WTC11 (cell line): ENCODE results near the gene RHBDD3. TPM values are rescaled to one million over a fixed set of nuclear protein-coding genes. Genes with fewer than 3 reads are reported as not detected.

Experiments
- ATAC-seq: fragments of 200-7000 bp; cut with Tn5 transposase; 2 replicates; pipeline ENCODE4 v1.10.0; 2021; ENCODE audit warnings: mild to moderate bottlenecking, moderate library complexity
- CTCF ChIA-PET: fragments of 300-600 bp; sonication (Branson Sonifier 250); formaldehyde crosslinking; loops from one replicate; lab custom pipeline; 2021; ENCODE audit warnings: antibody characterized with exemption; lab: Charles Lee
- POLR2A ChIA-PET: fragments of 350-600 bp; sonication (Branson Sonifier 250); formaldehyde crosslinking; loops from one replicate; lab custom pipeline; 2021; ENCODE audit warnings: antibody characterized with exemption; lab: Charles Lee
- DNase-seq: peaks from one replicate; pipeline ENCODE4 v3.0.0; 2021; ENCODE audit warnings: low spot score
- H3K27ac Mint-ChIP-seq: 2 replicates; pipeline ENCODE4 v1.8.0; 2021; ENCODE audit warnings: mixed read lengths
- H3K27me3 Mint-ChIP-seq: 2 replicates; pipeline ENCODE4 v1.8.0; 2021; ENCODE audit warnings: low read depth, mild to moderate bottlenecking, moderate library complexity, mixed read lengths
- H3K36me3 Mint-ChIP-seq: 2 replicates; pipeline ENCODE4 v1.8.0; 2021; ENCODE audit warnings: mixed read lengths
- H3K4me1 Mint-ChIP-seq: 2 replicates; pipeline ENCODE4 v1.8.0; 2022; ENCODE audit warnings: mixed read lengths
- H3K4me3 Mint-ChIP-seq: 2 replicates; pipeline ENCODE4 v1.8.0; 2021; ENCODE audit warnings: mild to moderate bottlenecking, moderate library complexity, mixed read lengths
- H3K9me3 Mint-ChIP-seq: 2 replicates; pipeline ENCODE4 v1.8.0; 2021; ENCODE audit warnings: mixed read lengths
- ATF1 ChIP-seq: sonication (generic); formaldehyde crosslinking; IDR thresholded peaks from 2 replicates; pipeline ENCODE4 v1.8.1; 2023; ENCODE audit warnings: mild to moderate bottlenecking, moderate library complexity, missing genetic modification reagents
- CBFB ChIP-seq: sonication (generic); formaldehyde crosslinking; IDR thresholded peaks from 2 replicates; pipeline ENCODE4 v1.8.1; 2022; ENCODE audit warnings: mild to moderate bottlenecking, low read depth, missing genetic modification reagents
- CREB1 ChIP-seq: sonication (generic); formaldehyde crosslinking; IDR thresholded peaks from 2 replicates; pipeline ENCODE4 v1.8.0; 2023; ENCODE audit warnings: mild to moderate bottlenecking, missing genetic modification reagents
- EMX1 ChIP-seq: fragments of 250-450 bp; sonication (Bioruptor Pico); IDR thresholded peaks from 2 replicates; pipeline ENCODE4 v1.8.0; 2021; ENCODE audit warnings: mild to moderate bottlenecking
- FOXJ3 ChIP-seq: sonication (generic); formaldehyde crosslinking; IDR thresholded peaks from 2 replicates; pipeline ENCODE4 v1.9.0; 2021; ENCODE audit warnings: missing genetic modification reagents, mild to moderate bottlenecking, borderline replicate concordance
- MXD4 ChIP-seq: fragments of 250-450 bp; sonication (Bioruptor Pico); IDR thresholded peaks from 2 replicates; pipeline ENCODE4 v1.8.0; 2021; ENCODE audit warnings: mild to moderate bottlenecking, moderate library complexity, borderline replicate concordance
- NFATC4 ChIP-seq: fragments of 250-450 bp; sonication (Bioruptor Pico); IDR thresholded peaks from 2 replicates; pipeline ENCODE4 v1.9.0; 2021; ENCODE audit warnings: mild to moderate bottlenecking
- RELA ChIP-seq: sonication (generic); formaldehyde crosslinking; IDR thresholded peaks from 2 replicates; pipeline ENCODE4 v1.8.1; 2022; ENCODE audit warnings: missing genetic modification reagents, mild to moderate bottlenecking, borderline replicate concordance
- TCF7 ChIP-seq: sonication (generic); formaldehyde crosslinking; IDR thresholded peaks from 2 replicates; pipeline ENCODE4 v1.8.0; 2022; ENCODE audit warnings: mild to moderate bottlenecking, low read depth, missing genetic modification reagents, moderate library complexity
- ZNF121 ChIP-seq: sonication (generic); formaldehyde crosslinking; IDR thresholded peaks from 2 replicates; pipeline ENCODE4 v1.8.0; 2023; ENCODE audit warnings: missing genetic modification reagents
- ZNF138 ChIP-seq: sonication (generic); formaldehyde crosslinking; conservative IDR thresholded peaks from 2 replicates; pipeline ENCODE4 v1.8.1; 2022; ENCODE audit warnings: mild to moderate bottlenecking, moderate library complexity, missing genetic modification reagents
- ZNF219 ChIP-seq: sonication (generic); formaldehyde crosslinking; IDR thresholded peaks from 2 replicates; pipeline ENCODE4 v1.8.0; 2023; ENCODE audit warnings: missing genetic modification reagents, mild to moderate bottlenecking, borderline replicate concordance
- ZNF232 ChIP-seq: sonication (generic); formaldehyde crosslinking; IDR thresholded peaks from 2 replicates; pipeline ENCODE4 v1.8.0; 2022; ENCODE audit warnings: mild to moderate bottlenecking, missing genetic modification reagents
- ZNF263 ChIP-seq: sonication (generic); formaldehyde crosslinking; IDR thresholded peaks from 2 replicates; pipeline ENCODE4 v1.8.1; 2022; ENCODE audit warnings: low read depth, mild to moderate bottlenecking, moderate library complexity, missing genetic modification reagents
- total RNA-seq: library from RNA; stranded (reverse); gene quantifications from 3 replicates; pipeline ENCODE4 v1.2.3, GENCODE V29; 2021
- TF ChIP-seq, protein P1 (sequence below): sonication (generic); formaldehyde crosslinking; IDR thresholded peaks from 2 replicates; pipeline ENCODE4 v1.8.0; 2022; ENCODE audit warnings: missing genetic modification reagents
- TF ChIP-seq, protein P2 (sequence below): sonication (generic); formaldehyde crosslinking; IDR thresholded peaks from 2 replicates; pipeline ENCODE4 v1.8.1; 2022; ENCODE audit warnings: mild to moderate bottlenecking, missing genetic modification reagents, moderate library complexity, borderline replicate concordance
- TF ChIP-seq, protein P3 (sequence below): fragments of 250-450 bp; sonication (Bioruptor Pico); IDR thresholded peaks from 2 replicates; pipeline ENCODE4 v1.9.0; 2021; ENCODE audit warnings: mild to moderate bottlenecking, borderline replicate concordance
- TF ChIP-seq, protein P4 (sequence below): sonication (generic); formaldehyde crosslinking; IDR thresholded peaks from 2 replicates; pipeline ENCODE4 v1.8.1; 2023; ENCODE audit warnings: mild to moderate bottlenecking, moderate library complexity, missing genetic modification reagents
- TF ChIP-seq, protein P5 (sequence below): fragments of 250-450 bp; sonication (Bioruptor Pico); IDR thresholded peaks from 2 replicates; pipeline ENCODE4 v1.9.0; 2021; ENCODE audit warnings: mild to moderate bottlenecking
- TF ChIP-seq, protein P6 (sequence below): sonication (generic); formaldehyde crosslinking; IDR thresholded peaks from 2 replicates; pipeline ENCODE4 v1.8.1; 2023; ENCODE audit warnings: mild to moderate bottlenecking, missing genetic modification reagents
- TF ChIP-seq, protein P7 (sequence below): sonication (generic); formaldehyde crosslinking; IDR thresholded peaks from 2 replicates; pipeline ENCODE4 v1.8.1; 2022; ENCODE audit warnings: missing genetic modification reagents, borderline replicate concordance

Gene RHBDD3
- total RNA-seq, 1 experiment from 2014 or later: 77.9 TPM

DNA sequence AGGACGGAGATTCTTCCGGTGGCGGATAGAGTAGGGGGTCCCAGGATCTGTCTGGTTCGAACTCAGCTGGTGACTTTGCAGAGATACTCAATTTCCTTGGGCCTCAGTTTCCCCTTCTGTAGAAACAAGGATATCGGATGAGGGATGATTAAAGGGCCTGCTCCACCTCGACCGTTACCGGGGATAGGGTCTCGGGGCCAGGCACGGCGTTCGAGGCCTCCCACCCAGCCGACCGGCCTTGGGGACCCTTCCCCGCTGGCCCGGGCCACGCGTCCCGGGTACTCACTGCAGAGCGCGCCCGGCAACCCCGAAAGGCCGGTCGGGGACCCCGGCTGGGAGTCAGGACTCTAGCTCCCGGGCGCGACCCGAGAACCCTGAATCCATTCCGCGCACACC, 321 bp downstream of the RHBDD3 start:
- H3K9me3 Mint-ChIP-seq: no peaks in the 10 kb centered on the region
- ATAC-seq (peak; percentile 10), DNase-seq (no peak)
- ChIA-PET CTCF (interaction anchor here (0.9 to 1.7 kb wide), 5 partner anchors 8 to 113 kb away, joined by 3 to 10 read pairs (median 7); no protein-coding TSS in a partner anchor), POLR2A (no interaction called here)
- peaks cover 41% of the 10 kb centered on the region for H3K4me1 Mint-ChIP-seq
- peak overlapping the region; percentile 73; the same call in 1 of the 2 replicates for H3K27ac Mint-ChIP-seq
- H3K27me3 Mint-ChIP-seq: peaks cover 4% of the 10 kb centered on the region
- H3K4me3 Mint-ChIP-seq: peak overlapping the region; percentile 85
- H3K36me3 Mint-ChIP-seq: peaks cover 39% of the 10 kb centered on the region
- TF ChIP-seq MXD4 (CRISPR knock-in tag) (no peak), ZNF219 (no peak), ZNF263 (CRISPR knock-in tag) (no peak), CBFB (no peak), FOXJ3 (CRISPR knock-in tag) (no peak), NFATC4 (CRISPR knock-in tag) (no peak), EMX1 (CRISPR knock-in tag) (peak; percentile 73; the same call in 1 of the 2 replicates), RELA (CRISPR knock-in tag) (no peak), TCF7 (no peak), ZNF138 (no peak), ZNF232 (CRISPR knock-in tag) (peak; percentile 29; the same call in 1 of the 2 replicates), CREB1 (CRISPR knock-in tag) (no peak), ZNF121 (CRISPR knock-in tag) (no peak), ATF1 (CRISPR knock-in tag) (no peak)
- TF ChIP-seq, protein P1, sequence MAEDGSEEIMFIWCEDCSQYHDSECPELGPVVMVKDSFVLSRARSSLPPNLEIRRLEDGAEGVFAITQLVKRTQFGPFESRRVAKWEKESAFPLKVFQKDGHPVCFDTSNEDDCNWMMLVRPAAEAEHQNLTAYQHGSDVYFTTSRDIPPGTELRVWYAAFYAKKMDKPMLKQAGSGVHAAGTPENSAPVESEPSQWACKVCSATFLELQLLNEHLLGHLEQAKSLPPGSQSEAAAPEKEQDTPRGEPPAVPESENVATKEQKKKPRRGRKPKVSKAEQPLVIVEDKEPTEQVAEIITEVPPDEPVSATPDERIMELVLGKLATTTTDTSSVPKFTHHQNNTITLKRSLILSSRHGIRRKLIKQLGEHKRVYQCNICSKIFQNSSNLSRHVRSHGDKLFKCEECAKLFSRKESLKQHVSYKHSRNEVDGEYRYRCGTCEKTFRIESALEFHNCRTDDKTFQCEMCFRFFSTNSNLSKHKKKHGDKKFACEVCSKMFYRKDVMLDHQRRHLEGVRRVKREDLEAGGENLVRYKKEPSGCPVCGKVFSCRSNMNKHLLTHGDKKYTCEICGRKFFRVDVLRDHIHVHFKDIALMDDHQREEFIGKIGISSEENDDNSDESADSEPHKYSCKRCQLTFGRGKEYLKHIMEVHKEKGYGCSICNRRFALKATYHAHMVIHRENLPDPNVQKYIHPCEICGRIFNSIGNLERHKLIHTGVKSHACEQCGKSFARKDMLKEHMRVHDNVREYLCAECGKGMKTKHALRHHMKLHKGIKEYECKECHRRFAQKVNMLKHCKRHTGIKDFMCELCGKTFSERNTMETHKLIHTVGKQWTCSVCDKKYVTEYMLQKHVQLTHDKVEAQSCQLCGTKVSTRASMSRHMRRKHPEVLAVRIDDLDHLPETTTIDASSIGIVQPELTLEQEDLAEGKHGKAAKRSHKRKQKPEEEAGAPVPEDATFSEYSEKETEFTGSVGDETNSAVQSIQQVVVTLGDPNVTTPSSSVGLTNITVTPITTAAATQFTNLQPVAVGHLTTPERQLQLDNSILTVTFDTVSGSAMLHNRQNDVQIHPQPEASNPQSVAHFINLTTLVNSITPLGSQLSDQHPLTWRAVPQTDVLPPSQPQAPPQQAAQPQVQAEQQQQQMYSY (CRISPR knock-in tag): peak; percentile 94
- TF ChIP-seq, protein P2, sequence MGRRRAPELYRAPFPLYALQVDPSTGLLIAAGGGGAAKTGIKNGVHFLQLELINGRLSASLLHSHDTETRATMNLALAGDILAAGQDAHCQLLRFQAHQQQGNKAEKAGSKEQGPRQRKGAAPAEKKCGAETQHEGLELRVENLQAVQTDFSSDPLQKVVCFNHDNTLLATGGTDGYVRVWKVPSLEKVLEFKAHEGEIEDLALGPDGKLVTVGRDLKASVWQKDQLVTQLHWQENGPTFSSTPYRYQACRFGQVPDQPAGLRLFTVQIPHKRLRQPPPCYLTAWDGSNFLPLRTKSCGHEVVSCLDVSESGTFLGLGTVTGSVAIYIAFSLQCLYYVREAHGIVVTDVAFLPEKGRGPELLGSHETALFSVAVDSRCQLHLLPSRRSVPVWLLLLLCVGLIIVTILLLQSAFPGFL (CRISPR knock-in tag): 0 out of 2 replicates have a peak, but pooled peaks have one; percentile 50
- TF ChIP-seq, protein P3, sequence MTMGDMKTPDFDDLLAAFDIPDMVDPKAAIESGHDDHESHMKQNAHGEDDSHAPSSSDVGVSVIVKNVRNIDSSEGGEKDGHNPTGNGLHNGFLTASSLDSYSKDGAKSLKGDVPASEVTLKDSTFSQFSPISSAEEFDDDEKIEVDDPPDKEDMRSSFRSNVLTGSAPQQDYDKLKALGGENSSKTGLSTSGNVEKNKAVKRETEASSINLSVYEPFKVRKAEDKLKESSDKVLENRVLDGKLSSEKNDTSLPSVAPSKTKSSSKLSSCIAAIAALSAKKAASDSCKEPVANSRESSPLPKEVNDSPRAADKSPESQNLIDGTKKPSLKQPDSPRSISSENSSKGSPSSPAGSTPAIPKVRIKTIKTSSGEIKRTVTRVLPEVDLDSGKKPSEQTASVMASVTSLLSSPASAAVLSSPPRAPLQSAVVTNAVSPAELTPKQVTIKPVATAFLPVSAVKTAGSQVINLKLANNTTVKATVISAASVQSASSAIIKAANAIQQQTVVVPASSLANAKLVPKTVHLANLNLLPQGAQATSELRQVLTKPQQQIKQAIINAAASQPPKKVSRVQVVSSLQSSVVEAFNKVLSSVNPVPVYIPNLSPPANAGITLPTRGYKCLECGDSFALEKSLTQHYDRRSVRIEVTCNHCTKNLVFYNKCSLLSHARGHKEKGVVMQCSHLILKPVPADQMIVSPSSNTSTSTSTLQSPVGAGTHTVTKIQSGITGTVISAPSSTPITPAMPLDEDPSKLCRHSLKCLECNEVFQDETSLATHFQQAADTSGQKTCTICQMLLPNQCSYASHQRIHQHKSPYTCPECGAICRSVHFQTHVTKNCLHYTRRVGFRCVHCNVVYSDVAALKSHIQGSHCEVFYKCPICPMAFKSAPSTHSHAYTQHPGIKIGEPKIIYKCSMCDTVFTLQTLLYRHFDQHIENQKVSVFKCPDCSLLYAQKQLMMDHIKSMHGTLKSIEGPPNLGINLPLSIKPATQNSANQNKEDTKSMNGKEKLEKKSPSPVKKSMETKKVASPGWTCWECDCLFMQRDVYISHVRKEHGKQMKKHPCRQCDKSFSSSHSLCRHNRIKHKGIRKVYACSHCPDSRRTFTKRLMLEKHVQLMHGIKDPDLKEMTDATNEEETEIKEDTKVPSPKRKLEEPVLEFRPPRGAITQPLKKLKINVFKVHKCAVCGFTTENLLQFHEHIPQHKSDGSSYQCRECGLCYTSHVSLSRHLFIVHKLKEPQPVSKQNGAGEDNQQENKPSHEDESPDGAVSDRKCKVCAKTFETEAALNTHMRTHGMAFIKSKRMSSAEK (CRISPR knock-in tag): no peak
- TF ChIP-seq, protein P4, sequence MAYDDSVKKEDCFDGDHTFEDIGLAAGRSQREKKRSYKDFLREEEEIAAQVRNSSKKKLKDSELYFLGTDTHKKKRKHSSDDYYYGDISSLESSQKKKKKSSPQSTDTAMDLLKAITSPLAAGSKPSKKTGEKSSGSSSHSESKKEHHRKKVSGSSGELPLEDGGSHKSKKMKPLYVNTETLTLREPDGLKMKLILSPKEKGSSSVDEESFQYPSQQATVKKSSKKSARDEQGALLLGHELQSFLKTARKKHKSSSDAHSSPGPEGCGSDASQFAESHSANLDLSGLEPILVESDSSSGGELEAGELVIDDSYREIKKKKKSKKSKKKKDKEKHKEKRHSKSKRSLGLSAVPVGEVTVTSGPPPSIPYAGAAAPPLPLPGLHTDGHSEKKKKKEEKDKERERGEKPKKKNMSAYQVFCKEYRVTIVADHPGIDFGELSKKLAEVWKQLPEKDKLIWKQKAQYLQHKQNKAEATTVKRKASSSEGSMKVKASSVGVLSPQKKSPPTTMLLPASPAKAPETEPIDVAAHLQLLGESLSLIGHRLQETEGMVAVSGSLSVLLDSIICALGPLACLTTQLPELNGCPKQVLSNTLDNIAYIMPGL: peak; percentile 2; the same call in 1 of the 2 replicates
- TF ChIP-seq, protein P5, sequence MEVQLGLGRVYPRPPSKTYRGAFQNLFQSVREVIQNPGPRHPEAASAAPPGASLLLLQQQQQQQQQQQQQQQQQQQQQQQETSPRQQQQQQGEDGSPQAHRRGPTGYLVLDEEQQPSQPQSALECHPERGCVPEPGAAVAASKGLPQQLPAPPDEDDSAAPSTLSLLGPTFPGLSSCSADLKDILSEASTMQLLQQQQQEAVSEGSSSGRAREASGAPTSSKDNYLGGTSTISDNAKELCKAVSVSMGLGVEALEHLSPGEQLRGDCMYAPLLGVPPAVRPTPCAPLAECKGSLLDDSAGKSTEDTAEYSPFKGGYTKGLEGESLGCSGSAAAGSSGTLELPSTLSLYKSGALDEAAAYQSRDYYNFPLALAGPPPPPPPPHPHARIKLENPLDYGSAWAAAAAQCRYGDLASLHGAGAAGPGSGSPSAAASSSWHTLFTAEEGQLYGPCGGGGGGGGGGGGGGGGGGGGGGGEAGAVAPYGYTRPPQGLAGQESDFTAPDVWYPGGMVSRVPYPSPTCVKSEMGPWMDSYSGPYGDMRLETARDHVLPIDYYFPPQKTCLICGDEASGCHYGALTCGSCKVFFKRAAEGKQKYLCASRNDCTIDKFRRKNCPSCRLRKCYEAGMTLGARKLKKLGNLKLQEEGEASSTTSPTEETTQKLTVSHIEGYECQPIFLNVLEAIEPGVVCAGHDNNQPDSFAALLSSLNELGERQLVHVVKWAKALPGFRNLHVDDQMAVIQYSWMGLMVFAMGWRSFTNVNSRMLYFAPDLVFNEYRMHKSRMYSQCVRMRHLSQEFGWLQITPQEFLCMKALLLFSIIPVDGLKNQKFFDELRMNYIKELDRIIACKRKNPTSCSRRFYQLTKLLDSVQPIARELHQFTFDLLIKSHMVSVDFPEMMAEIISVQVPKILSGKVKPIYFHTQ: no peak
- TF ChIP-seq, protein P6, sequence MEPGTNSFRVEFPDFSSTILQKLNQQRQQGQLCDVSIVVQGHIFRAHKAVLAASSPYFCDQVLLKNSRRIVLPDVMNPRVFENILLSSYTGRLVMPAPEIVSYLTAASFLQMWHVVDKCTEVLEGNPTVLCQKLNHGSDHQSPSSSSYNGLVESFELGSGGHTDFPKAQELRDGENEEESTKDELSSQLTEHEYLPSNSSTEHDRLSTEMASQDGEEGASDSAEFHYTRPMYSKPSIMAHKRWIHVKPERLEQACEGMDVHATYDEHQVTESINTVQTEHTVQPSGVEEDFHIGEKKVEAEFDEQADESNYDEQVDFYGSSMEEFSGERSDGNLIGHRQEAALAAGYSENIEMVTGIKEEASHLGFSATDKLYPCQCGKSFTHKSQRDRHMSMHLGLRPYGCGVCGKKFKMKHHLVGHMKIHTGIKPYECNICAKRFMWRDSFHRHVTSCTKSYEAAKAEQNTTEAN (CRISPR knock-in tag): 0 out of 2 replicates have a peak, but pooled peaks have one; percentile 22
- TF ChIP-seq, protein P7, sequence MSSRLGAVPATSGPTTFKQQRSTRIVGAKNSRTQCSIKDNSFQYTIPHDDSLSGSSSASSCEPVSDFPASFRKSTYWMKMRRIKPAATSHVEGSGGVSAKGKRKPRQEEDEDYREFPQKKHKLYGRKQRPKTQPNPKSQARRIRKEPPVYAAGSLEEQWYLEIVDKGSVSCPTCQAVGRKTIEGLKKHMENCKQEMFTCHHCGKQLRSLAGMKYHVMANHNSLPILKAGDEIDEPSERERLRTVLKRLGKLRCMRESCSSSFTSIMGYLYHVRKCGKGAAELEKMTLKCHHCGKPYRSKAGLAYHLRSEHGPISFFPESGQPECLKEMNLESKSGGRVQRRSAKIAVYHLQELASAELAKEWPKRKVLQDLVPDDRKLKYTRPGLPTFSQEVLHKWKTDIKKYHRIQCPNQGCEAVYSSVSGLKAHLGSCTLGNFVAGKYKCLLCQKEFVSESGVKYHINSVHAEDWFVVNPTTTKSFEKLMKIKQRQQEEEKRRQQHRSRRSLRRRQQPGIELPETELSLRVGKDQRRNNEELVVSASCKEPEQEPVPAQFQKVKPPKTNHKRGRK (CRISPR knock-in tag): no peak
